GM23338 (cell line): ENCODE results near the gene SOWAHB. TPM values are rescaled to one million over a fixed set of nuclear protein-coding genes. Genes with fewer than 3 reads are reported as not detected.

Source experiments
- ATAC-seq: fragments of 200-7000 bp; cut with Tn5 transposase; 3 replicates; pipeline ENCODE4 v1.9.1; 2020
- DNase-seq: peaks from one replicate; pipeline ENCODE4 v3.0.0-alpha.2; 2015; ENCODE audit warnings: low spot score
- H2AFZ ChIP-seq: fragments of 200-600 bp; sonication (generic); 2 replicates; pipeline ENCODE4 v1.8.0; 2016; ENCODE audit warnings: antibody characterized with exemption, mild to moderate bottlenecking, moderate library complexity
- H3F3A ChIP-seq: fragments of 200-600 bp; sonication (generic); replicated peaks from 2 replicates; pipeline ENCODE4 v1.8.0; 2017; ENCODE audit warnings: antibody characterized with exemption, mixed run types, low read depth
- H3K27ac ChIP-seq: fragments of 200-600 bp; sonication (generic); 2 replicates; pipeline ENCODE4 v1.6.1; 2016; ENCODE audit warnings: low read depth
- H3K27me3 ChIP-seq: fragments of 200-600 bp; sonication (generic); 2 replicates; pipeline ENCODE4 v1.8.0; 2016; ENCODE audit warnings: mild to moderate bottlenecking, mixed run types, moderate library complexity; ENCODE audit not compliant: insufficient read depth
- H3K36me3 ChIP-seq: fragments of 200-600 bp; sonication (generic); 2 replicates; pipeline ENCODE4 v1.8.0; 2016; ENCODE audit warnings: mild to moderate bottlenecking; ENCODE audit not compliant: insufficient read depth
- H3K4me1 ChIP-seq: fragments of 200-600 bp; sonication (generic); 2 replicates; pipeline ENCODE4 v1.8.0; 2016; ENCODE audit warnings: mild to moderate bottlenecking, moderate library complexity; ENCODE audit not compliant: insufficient read depth
- H3K4me2 ChIP-seq: fragments of 200-600 bp; sonication (generic); 2 replicates; pipeline ENCODE4 v1.7.1; 2017; ENCODE audit warnings: mixed run types
- H3K4me3 ChIP-seq: fragments of 200-600 bp; sonication (generic); 2 replicates; pipeline ENCODE4 v1.6.1; 2016; ENCODE audit warnings: mixed run types
- H3K79me2 ChIP-seq: fragments of 200-600 bp; sonication (generic); replicated peaks from 2 replicates; pipeline ENCODE4 v1.8.0; 2017; ENCODE audit warnings: mild to moderate bottlenecking; ENCODE audit not compliant: insufficient read depth
- H3K9me2 ChIP-seq: fragments of 200-600 bp; sonication (generic); 2 replicates; pipeline ENCODE4 v1.8.0; 2017; ENCODE audit not compliant: insufficient read depth
- H4K20me1 ChIP-seq: fragments of 200-600 bp; sonication (generic); replicated peaks from 2 replicates; pipeline ENCODE4 v1.8.0; 2017; ENCODE audit warnings: mild to moderate bottlenecking; ENCODE audit not compliant: insufficient read depth
- H3K27ac Mint-ChIP-seq: 2 replicates; pipeline ENCODE4 v1.8.0; 2020; ENCODE audit warnings: inconsistent platforms, mild to moderate bottlenecking, moderate library complexity, mixed read lengths
- H3K27me3 Mint-ChIP-seq: 3 replicates; pipeline ENCODE4 v1.8.0; 2022; ENCODE audit warnings: low read depth, mild to moderate bottlenecking, moderate library complexity, mixed read lengths, inconsistent platforms; ENCODE audit not compliant: insufficient read depth, poor library complexity
- H3K36me3 Mint-ChIP-seq: 3 replicates; pipeline ENCODE4 v1.8.0; 2021; ENCODE audit warnings: low read depth, mild to moderate bottlenecking, inconsistent platforms, moderate library complexity, mixed read lengths
- H3K4me1 Mint-ChIP-seq: 3 replicates; pipeline ENCODE4 v1.8.0; 2020; ENCODE audit warnings: mild to moderate bottlenecking, inconsistent platforms, mixed read lengths
- H3K4me3 Mint-ChIP-seq: 3 replicates; pipeline ENCODE4 v1.8.0; 2021; ENCODE audit warnings: moderate library complexity, mild to moderate bottlenecking, inconsistent platforms, mixed read lengths
- H3K9me3 Mint-ChIP-seq: 3 replicates; pipeline ENCODE4 v1.8.0; 2020; ENCODE audit warnings: moderate library complexity, mild to moderate bottlenecking, inconsistent platforms, mixed read lengths
- CTCF ChIP-seq, 2 experiments: fragments of 200-600 bp in 1 of 2; sonication (generic) in 1 of 2; conservative IDR thresholded peaks; 2 replicates each; pipeline versions ENCODE4 v1.5.1 to v1.6.1; 2016 to 2017; ENCODE audit warnings: antibody characterized with exemption in 2 of 2, low read depth in 2 of 2, mild to moderate bottlenecking in 2 of 2, moderate library complexity in 1 of 2
- EZH2 ChIP-seq: fragments of 200-600 bp; sonication (generic); IDR thresholded peaks from one replicate; pipeline ENCODE4 v1.8.0; 2017; ENCODE audit warnings: antibody characterized with exemption, mild to moderate bottlenecking, low read depth; ENCODE audit not compliant: unreplicated experiment
- ZNF462 ChIP-seq: fragments of 250-450 bp; sonication (Bioruptor Pico); IDR thresholded peaks from 2 replicates; pipeline ENCODE4 v1.5.0; 2020; ENCODE audit warnings: mild to moderate bottlenecking, moderate library complexity
- polyA plus RNA-seq: library from polyadenylated mRNA; unstranded; fragments of >200 nt; fragmentation: Nextera tagmentation; extraction: Ambion mirVana; gene quantifications from 2 replicates; pipeline ENCODE4 v1.2.1, GENCODE V29; 2016
- total RNA-seq: library from RNA; depleted of rRNA; stranded (reverse); fragments of >200 nt; shearing (Covaris generic); gene quantifications from 2 replicates; pipeline ENCODE4 v1.2.3, GENCODE V29; 2014

Gene SOWAHB
- total and polyA plus RNA-seq, 2 experiments from 2014 or later: 0.08 to 2.8 TPM

GRCh38 chr4:76898385-76898692, 395 bp upstream of the SOWAHB start:
- peaks cover 11% of the 10 kb centered on the region for H3K4me1 Mint-ChIP-seq
- Histone ChIP-seq H4K20me1 (no peaks in the 10 kb centered on the region), H3K4me2 (peak overlapping the region; percentile 75), H3K4me1 (peaks cover 16% of the 10 kb centered on the region), H3K79me2 (no peaks in the 10 kb centered on the region), H2AFZ (peak overlapping the region; percentile 45), H3K36me3 (no peaks in the 10 kb centered on the region), H3K27me3 (peaks cover 66% of the 10 kb centered on the region), H3K27ac (no peak overlapping the region), H3K9me2 (peaks cover 2% of the 10 kb centered on the region; the same call in 1 of the 2 replicates), H3K4me3 (peak overlapping the region; percentile 64), H3F3A (no peaks in the 10 kb centered on the region)
- no peak for DNase-seq
- no peak for ATAC-seq
- H3K27ac Mint-ChIP-seq: no peak overlapping the region
- H3K4me3 Mint-ChIP-seq: peak overlapping the region; percentile 75
- peaks cover 41% of the 10 kb centered on the region for H3K27me3 Mint-ChIP-seq
- H3K9me3 Mint-ChIP-seq: no peaks in the 10 kb centered on the region; the same call in 2 of the 3 replicates
- no peaks in the 10 kb centered on the region; the same call in 2 of the 3 replicates for H3K36me3 Mint-ChIP-seq
- no peak for TF ChIP-seq CTCF (conservative IDR thresholded peaks at IDR 0.05; ENCODE audit: low read depth in 2 of 2)
- TF ChIP-seq EZH2: peak; percentile 36
- no peak for TF ChIP-seq ZNF462 (CRISPR knock-in tag)
